ENCODE results near the gene ALDH8A1.
"Not testable (repeated sequence)": the region's sequence is repeated elsewhere in the genome, so short reads cannot be mapped to it uniquely, and the experiment has no call there.

ALDH8A1 gene

GRCh38 chr6:134909701-134910592, 40.0 kb downstream of the ALDH8A1 start:
- DNase-seq (ENCODE audit: low spot score): no peak

DNA sequence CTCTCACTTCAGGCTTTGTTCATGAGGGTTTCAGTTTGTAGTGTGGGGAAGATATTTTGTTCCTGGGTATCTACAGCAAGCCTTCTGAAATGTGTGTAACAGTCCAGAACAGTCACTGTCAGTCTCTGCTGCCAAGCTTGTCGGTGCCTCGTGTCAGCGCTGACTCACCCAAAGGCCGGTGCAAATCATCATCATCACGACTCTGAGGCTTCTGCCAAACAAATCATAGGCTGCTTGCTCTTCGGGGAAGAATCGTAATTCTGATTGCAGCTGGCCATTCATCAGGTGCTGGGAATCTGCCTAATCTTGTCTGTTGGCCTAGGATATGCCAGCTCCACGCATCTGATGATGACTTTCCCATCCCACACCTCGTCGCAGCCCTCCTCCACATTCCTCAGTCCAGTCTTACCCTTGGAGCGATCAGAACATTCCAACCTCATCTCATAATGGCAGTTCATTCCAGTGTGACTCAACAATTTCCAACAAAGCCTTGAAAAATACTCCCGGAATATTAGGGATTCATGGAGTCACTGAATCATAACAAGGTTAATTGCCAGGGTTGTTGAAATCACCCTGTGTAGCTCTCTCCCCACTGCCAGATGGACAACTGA, 40.9 kb downstream of the ALDH8A1 start:
- DNase-seq (ENCODE audit: low spot score): peak; percentile 91

DNA sequence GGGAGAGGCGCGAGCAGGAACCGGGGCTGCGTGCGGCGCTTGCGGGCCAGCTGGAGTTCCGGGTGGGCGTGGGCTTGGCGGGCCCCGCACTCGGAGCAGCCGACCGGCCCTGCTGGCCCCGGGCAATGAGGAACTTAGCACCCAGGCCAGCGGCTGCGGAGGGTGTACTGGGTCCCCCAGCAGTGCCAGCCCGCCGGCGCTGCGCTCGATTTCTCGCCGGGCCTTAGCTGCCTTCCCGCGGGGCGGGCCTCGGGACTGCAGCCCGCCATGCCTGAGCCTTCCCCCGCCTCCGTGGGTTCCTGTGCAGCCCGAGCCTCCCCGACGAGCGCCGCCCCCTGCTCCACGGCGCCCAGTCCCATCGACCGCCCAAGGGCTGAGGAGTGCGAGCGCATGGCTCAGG, 45.2 kb downstream of the ALDH8A1 start:
- DNase-seq (ENCODE audit: low spot score): not testable (repeated sequence)

DNA sequence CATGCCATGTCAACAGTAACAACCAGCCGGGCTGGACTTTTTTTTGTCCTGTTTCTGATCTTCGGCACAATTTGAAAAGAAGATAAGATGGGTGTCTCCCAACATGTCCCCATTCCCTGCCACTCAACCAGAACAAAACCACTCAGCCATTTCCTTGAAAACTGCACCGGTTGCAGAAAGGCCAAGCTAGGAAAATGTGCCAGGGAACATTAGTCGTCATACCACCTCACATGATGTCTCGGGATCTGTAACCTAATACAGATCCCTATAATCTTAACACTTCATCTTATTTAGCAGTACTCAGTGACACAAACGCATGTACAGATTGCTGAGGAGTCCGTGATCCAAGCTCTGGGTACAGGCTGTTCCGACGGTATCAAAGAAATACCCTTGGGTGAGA, 46.5 kb downstream of the ALDH8A1 start:
- no peak for DNase-seq (ENCODE audit: low spot score)

DNA sequence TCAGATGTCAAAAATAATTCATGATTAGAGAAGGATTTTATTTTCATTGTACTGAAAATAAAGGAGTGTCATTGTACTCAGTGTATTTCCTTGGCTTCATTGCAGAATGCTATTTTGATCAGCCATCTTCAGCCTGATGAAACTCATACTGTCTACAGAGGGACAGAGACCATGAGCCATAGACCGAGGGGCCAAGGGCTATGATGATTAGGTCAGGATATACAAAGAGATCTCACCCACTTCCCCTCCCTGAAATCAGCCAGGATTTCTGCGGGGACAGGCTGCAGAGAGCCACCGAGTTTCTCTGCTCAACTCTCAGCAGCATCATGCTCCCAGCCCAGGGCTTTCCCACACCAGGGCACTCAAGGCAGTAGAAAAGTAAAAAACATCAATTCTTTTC, 47.0 kb downstream of the ALDH8A1 start:
- DNase-seq (ENCODE audit: low spot score): no peak

GRCh38 chr6:134902074-134902861, 47.6 kb downstream of the ALDH8A1 start:
- no peak for DNase-seq (ENCODE audit: low spot score)

DNA sequence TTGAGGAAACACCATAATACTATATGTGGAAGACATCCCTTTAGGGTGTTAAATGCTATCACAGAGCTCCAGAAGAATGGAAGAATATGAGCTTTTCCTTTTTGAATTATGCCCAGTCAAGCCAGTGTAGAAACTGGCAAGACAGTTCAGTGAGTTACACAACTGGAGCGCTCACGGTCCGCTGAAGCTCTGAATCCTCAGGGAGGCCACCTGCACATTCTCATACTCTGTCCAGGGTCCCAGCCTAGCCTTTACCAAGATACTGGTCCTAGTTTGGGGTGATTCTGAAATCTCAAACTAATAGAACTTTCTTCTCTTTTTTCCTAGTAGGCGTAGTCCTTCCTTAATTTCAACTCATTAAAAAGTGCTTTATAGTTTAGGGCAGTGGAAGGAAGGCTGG, 51.3 kb downstream of the ALDH8A1 start:
- DNase-seq (ENCODE audit: low spot score): no peak

GRCh38 chr6:134898166-134898565, 51.7 kb downstream of the ALDH8A1 start:
- DNase-seq (ENCODE audit: low spot score): not testable (repeated sequence)

DNA sequence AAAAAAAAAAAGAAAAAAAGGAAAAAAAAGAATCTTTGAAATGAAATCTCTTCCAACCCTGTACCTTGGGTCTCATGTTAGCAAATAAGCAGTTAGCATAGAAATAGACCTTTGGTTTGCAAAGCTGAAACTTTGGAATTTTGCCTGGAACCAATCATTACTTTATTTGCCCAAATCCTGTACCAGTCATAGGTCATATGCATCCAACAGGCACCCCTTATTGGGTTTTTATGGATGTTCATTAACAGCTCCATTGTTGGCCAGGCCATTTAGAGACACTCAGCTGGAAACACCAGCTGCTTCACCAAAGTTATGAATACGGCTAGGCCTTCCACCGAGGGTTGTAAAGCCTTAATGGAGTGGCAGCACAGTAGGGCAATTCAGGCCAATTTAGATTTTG, 53.0 kb downstream of the ALDH8A1 start:
- no peak for DNase-seq (ENCODE audit: low spot score)

DNA sequence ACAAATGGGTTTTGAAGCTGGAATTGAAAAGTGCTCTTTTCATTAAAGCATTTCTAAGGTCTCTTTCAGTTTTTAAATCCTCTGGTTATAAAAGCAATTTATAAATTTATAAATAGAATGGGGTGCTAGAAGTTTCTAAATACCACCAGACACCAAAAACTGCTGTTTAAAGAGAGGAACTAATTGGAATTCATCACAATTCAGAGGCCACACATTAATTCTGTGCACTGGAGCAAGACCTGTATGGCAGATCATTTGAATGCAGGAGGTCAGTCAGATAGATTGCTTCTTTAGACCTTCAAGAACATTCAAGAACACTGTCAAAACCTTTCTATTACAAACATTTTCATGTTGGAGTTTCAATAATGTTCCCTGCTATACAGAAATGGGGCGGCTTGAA, 55.1 kb downstream of the ALDH8A1 start:
- no peak for DNase-seq (ENCODE audit: low spot score)

- DNase-seq (ENCODE audit: low spot score): no peak
Observed at GRCh38 chr6:134892362-134892761, 57.5 kb downstream of the ALDH8A1 start.

DNA sequence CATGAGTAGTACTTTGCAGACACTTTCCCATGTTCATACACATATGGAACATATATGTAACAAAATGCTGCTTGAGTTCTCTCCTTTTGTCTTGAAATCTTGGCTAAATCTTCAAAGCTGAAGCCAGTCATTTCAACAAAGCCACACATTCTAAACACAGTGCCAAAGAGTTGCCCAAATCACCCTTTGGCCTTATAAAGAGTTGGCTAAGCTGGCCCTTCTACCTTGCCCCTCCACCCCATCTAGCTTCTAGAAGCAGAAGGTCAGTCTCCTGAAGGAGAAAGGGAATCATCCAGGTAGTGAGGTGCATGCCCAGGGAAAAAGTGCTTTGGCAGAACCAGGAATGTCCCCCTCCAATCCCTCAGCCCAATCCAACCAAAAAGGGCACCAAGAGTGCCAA, 58.3 kb downstream of the ALDH8A1 start:
- no peak for DNase-seq (ENCODE audit: low spot score)

DNA sequence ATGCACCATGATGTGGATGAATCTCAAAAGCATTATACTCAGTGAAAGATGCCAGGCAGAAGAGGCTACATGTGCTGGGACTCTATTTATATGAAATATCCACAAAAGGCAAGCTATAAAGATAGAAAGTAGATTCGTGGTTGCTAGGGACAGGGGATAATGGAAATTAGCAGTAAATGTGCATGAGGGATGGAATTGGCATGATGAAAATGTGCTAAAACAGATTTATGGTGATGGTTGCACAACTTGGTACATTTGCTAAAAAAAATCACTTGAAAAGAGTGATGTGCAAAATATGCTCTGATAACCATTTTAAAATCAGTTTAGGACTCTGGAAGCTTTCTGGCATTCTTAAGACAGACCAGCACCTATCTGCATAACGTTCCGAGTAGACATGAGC, 61.6 kb downstream of the ALDH8A1 start:
- DNase-seq (ENCODE audit: low spot score): no peak

- DNase-seq (ENCODE audit: low spot score): no peak
Observed at GRCh38 chr6:134884752-134885151, 65.1 kb downstream of the ALDH8A1 start.

GRCh38 chr6:134883314-134883713, 66.6 kb downstream of the ALDH8A1 start:
- DNase-seq (ENCODE audit: low spot score): no peak

DNA sequence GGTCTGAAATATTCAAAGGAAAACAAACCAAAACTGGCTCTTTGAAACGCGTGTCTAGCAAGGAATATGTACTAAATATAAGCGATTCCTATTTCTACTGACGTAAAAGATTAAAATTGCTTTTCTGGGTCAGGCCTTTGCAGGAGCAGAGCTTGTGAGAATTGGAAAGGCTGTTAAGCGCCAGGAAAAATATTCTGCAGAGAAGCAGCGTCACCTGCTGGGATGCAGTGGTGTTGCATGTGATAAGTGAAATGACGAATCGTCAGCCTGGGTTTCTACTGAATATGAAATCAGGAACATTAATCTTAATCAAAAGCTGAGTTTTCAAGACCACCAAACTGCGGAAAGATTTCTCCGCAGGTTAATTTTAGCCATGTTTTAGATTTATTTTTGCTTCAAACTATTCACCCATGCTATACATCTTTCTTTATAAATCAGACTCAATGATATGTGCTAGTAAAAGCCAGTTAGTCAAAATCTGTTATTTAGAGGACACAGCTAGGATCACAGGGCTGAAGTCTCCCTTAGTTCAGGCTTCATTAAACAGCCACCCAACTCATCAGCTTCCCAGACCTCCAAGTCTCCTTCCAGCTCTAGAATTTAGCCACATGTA, 67.4 kb downstream of the ALDH8A1 start:
- DNase-seq (ENCODE audit: low spot score): peak; percentile 75

GRCh38 chr6:134880487-134881190, 69.3 kb downstream of the ALDH8A1 start:
- peak; percentile 41 for DNase-seq (ENCODE audit: low spot score)

DNA sequence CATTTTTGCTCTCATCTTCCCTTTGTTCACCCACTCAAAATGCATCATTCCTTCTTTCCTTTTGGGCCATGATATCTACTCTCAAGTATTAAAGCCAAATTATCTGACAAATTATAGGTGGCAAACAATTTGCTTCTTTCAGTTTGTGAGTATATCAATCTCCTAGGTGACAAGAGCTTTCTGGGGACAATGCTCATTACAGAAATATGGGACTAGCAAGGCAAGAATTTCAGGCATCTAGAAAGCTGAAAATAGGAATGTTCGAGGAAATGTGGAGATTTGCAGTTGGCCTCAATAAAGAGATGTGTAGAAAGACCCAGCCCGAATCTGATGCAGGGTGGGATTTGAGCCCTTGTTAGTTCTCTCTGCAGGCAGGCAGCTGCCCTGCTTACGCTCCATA, 71.8 kb downstream of the ALDH8A1 start:
- peak; percentile 29 for DNase-seq (ENCODE audit: low spot score)

- no peak for DNase-seq (ENCODE audit: low spot score)
Observed at GRCh38 chr6:134875367-134875766, 74.5 kb downstream of the ALDH8A1 start.

DNA sequence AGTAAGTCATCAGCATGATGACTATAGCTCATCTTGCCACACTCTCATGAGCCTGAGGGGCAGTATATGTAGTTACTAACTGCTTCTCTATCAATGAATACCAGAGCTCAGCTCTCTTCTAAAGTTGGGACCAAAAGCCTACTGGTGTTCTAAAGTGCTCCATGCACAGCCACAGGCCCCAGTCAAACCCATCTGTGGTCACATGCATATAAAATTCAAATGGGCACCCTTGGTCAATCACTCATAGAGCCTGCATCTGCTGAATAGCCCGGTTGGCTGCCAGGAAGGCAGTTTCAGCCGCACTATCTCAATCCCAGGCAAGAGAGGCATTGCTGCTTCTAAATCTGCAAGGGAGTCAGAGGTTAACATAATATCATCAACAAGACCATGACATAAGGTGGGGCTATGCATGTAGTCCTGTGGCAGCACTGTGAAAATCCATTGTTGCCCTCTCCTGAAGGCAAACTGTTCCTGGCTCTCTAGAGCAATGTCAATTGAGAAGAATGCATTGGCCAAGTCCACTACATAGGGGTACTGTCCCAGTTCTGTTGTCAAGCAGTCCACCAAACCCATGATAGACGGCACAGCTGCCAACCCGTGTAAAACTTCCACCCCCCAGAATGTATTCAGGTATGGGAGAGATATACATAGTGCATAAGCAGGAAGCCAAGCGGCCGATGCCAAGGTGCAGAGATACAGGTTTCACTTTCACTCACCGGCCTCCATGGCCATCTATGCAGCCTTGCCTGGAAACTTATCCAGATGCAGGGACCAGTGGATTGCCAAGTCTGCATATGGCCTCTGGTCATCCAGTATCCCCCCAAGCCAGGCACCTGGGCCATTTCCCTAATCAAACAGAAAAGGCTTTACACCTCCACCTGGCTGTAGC, 76.2 kb downstream of the ALDH8A1 start:
- DNase-seq (ENCODE audit: low spot score): no peak
